ENCODE results near the gene MYO18A.
"Not testable (repeated sequence)": the region's sequence is repeated elsewhere in the genome, so short reads cannot be mapped to it uniquely, and the experiment has no call there.

The MYO18A gene

GRCh38 chr17:29095439-29095838, 84.8 kb downstream of the MYO18A start:
- DNase-seq: no peak

GRCh38 chr17:29094101-29094708, 86.0 kb downstream of the MYO18A start:
- no peak for DNase-seq

GRCh38 chr17:29093090-29093871, 86.9 kb downstream of the MYO18A start:
- no peak for DNase-seq

- DNase-seq: peak; percentile 60
Measured at GRCh38 chr17:29091606-29092289, 88.5 kb downstream of the MYO18A start.

GRCh38 chr17:29090750-29091605, 89.2 kb downstream of the MYO18A start:
- DNase-seq: no peak

- no peak for DNase-seq
Measured at GRCh38 chr17:29090108-29090507, 90.1 kb downstream of the MYO18A start.

- peak; percentile 30 for DNase-seq
Measured at GRCh38 chr17:29089601-29090044, 90.6 kb downstream of the MYO18A start.

- DNase-seq: not testable (repeated sequence)
Measured at GRCh38 chr17:29088782-29089181, 91.4 kb downstream of the MYO18A start.

GRCh38 chr17:29086628-29087332, 93.4 kb downstream of the MYO18A start:
- DNase-seq: no peak

- DNase-seq: no peak
Measured at GRCh38 chr17:29085223-29085622, 95.0 kb downstream of the MYO18A start.

- no peak for DNase-seq
Measured at GRCh38 chr17:29084541-29085146, 95.6 kb downstream of the MYO18A start.

- no peak for DNase-seq
Measured at GRCh38 chr17:29080965-29081364, 99.2 kb downstream of the MYO18A start.

GRCh38 chr17:29080323-29080722, 99.9 kb downstream of the MYO18A start:
- no peak for DNase-seq

GRCh38 chr17:29079887-29080286, 100.3 kb downstream of the MYO18A start:
- DNase-seq: no peak

- DNase-seq: no peak
Measured at GRCh38 chr17:29079433-29079832, 100.8 kb downstream of the MYO18A start.

GRCh38 chr17:29078183-29079045, 101.8 kb downstream of the MYO18A start:
- DNase-seq: no peak

GRCh38 chr17:29077320-29077719, 102.9 kb downstream of the MYO18A start:
- no peak for DNase-seq

GRCh38 chr17:29076722-29077121, 103.5 kb downstream of the MYO18A start:
- DNase-seq: no peak

GRCh38 chr17:29076087-29076486, 104.1 kb downstream of the MYO18A start:
- DNase-seq: no peak

GRCh38 chr17:29074488-29074887, 105.7 kb downstream of the MYO18A start:
- no peak for DNase-seq

- DNase-seq: peak; percentile 71
Measured at GRCh38 chr17:29073520-29073919, 106.7 kb downstream of the MYO18A start.

All from NCI-H524 treated with DMSO at 0.1 percent for 48 hours (cell line).